ENCODE measurements around the gene GRID1. TPM values are rescaled to one million over a fixed set of nuclear protein-coding genes. Genes with fewer than 3 reads are reported as not detected.

GRID1 gene
- total RNA-seq, 2 donors from 2014 or later, result 0.27 to 0.85 TPM

GRCh38 chr10:85917601-85918000, 449.0 kb downstream of the GRID1 start:
- H3K27me3 ChIP-seq (replicated peaks; ENCODE audit: insufficient read depth), result no peaks in the 10 kb centered on the region
- H3K4me3 ChIP-seq, result no peak overlapping the region
- DNase-seq (ENCODE audit: low spot score), result no peak
- H3K27ac ChIP-seq, result no peak overlapping the region
- ATAC-seq (ENCODE audit: insufficient number of reproducible peaks, low FRiP score, low read depth), result no peak
- H3K9me3 ChIP-seq, result no peaks in the 10 kb centered on the region
- no peaks in the 10 kb centered on the region for H3K36me3 ChIP-seq
- TF ChIP-seq, protein P1, sequence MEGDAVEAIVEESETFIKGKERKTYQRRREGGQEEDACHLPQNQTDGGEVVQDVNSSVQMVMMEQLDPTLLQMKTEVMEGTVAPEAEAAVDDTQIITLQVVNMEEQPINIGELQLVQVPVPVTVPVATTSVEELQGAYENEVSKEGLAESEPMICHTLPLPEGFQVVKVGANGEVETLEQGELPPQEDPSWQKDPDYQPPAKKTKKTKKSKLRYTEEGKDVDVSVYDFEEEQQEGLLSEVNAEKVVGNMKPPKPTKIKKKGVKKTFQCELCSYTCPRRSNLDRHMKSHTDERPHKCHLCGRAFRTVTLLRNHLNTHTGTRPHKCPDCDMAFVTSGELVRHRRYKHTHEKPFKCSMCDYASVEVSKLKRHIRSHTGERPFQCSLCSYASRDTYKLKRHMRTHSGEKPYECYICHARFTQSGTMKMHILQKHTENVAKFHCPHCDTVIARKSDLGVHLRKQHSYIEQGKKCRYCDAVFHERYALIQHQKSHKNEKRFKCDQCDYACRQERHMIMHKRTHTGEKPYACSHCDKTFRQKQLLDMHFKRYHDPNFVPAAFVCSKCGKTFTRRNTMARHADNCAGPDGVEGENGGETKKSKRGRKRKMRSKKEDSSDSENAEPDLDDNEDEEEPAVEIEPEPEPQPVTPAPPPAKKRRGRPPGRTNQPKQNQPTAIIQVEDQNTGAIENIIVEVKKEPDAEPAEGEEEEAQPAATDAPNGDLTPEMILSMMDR (IDR thresholded peaks at IDR 0.05), result no peak
- peaks cover 0 to 18% of the 10 kb centered on the region in 2 donors for H3K4me1 ChIP-seq (ENCODE audit: control insufficient read depth in 1 of 2, low read depth in 2 of 2)

- peaks cover 0 to 14% of the 10 kb centered on the region in 2 donors for H3K4me1 ChIP-seq (ENCODE audit: control insufficient read depth in 1 of 2, low read depth in 2 of 2)
- H3K36me3 ChIP-seq, result no peaks in the 10 kb centered on the region
- H3K4me3 ChIP-seq, result no peak overlapping the region
- H3K27me3 ChIP-seq (replicated peaks; ENCODE audit: insufficient read depth), result no peaks in the 10 kb centered on the region
- TF ChIP-seq, protein P1 (IDR thresholded peaks at IDR 0.05), result no peak
- DNase-seq (ENCODE audit: low spot score) (no peak), ATAC-seq (ENCODE audit: insufficient number of reproducible peaks, low FRiP score, low read depth) (no peak)
- H3K27ac ChIP-seq, result no peak overlapping the region
- no peaks in the 10 kb centered on the region for H3K9me3 ChIP-seq
Observed at GRCh38 chr10:85916994-85917573, 449.5 kb downstream of the GRID1 start.

DNA sequence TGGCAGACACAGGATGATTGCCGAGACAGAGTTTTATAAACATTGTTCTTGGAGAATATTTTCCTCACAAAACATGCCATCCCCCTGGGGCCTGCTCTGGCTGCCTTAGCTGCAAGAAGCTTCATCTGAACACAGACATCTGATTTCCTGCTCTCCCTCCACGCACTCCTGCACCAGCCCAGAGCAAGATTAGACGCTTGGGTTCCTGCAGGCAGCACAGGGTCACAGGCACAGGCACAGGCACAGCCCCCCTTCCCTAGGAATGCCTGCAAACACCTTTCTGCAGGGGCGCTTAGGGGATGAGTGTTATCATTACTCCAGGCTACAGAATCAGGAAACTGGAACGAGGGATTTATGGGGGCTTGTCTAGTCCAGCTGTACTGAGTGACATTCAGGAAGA, 450.3 kb downstream of the GRID1 start:
- Histone ChIP-seq H3K36me3 (no peaks in the 10 kb centered on the region), H3K27me3 (replicated peaks; ENCODE audit: insufficient read depth) (no peaks in the 10 kb centered on the region), H3K27ac (no peak overlapping the region), H3K9me3 (no peaks in the 10 kb centered on the region), H3K4me1 (ENCODE audit: control insufficient read depth in 1 of 2, low read depth in 2 of 2) (peaks cover 0 to 14% of the 10 kb centered on the region in 2 donors), H3K4me3 (no peak overlapping the region)
- TF ChIP-seq, protein P1 (IDR thresholded peaks at IDR 0.05), result no peak
- DNase-seq (ENCODE audit: low spot score), result no peak
- no peak for ATAC-seq (ENCODE audit: insufficient number of reproducible peaks, low FRiP score, low read depth)

DNA sequence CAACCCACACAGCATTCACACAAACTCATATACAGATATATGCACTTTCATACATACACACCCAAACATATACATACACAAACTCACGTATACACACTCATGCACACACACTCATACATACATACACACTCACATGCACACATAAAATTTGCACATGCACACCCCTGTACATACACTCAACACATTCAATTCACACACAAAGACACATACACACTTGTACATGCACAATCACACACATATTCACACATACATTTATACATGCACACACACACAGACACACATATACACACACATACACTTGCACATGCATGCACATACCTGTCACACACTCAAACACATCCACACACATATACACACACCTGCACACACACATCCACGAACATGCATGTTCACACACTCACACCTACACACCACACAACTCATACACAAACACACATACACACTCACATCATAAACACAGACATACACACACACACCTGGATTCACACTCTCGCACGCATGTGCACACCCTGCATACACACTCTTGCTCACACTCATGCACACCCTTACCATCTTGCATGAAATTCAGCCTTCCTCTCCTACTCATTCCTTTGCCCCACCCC, 451.2 kb downstream of the GRID1 start:
- Histone ChIP-seq H3K27me3 (replicated peaks; ENCODE audit: insufficient read depth) (no peaks in the 10 kb centered on the region), H3K9me3 (no peaks in the 10 kb centered on the region), H3K4me3 (no peak overlapping the region), H3K27ac (no peak overlapping the region), H3K36me3 (no peaks in the 10 kb centered on the region), H3K4me1 (ENCODE audit: control insufficient read depth in 1 of 2, low read depth in 2 of 2) (peaks cover 0 to 14% of the 10 kb centered on the region in 2 donors)
- TF ChIP-seq, protein P1 (IDR thresholded peaks at IDR 0.05), result no peak
- DNase-seq (ENCODE audit: low spot score) (no peak), ATAC-seq (ENCODE audit: insufficient number of reproducible peaks, low FRiP score, low read depth) (no peak)

- ATAC-seq (ENCODE audit: insufficient number of reproducible peaks, low FRiP score, low read depth), result no peak
Observed at GRCh38 chr10:85914720-85915119, 451.9 kb downstream of the GRID1 start.

More at GRCh38 chr10:85914720-85915119, 451.9 kb downstream of the GRID1 start:
- Histone ChIP-seq H3K27me3 (replicated peaks; ENCODE audit: insufficient read depth) (no peaks in the 10 kb centered on the region), H3K27ac (no peak overlapping the region), H3K9me3 (no peaks in the 10 kb centered on the region), H3K4me3 (no peak overlapping the region), H3K36me3 (no peaks in the 10 kb centered on the region), H3K4me1 (ENCODE audit: control insufficient read depth in 1 of 2, low read depth in 2 of 2) (peaks cover 0 to 12% of the 10 kb centered on the region in 2 donors)
- TF ChIP-seq, protein P1 (IDR thresholded peaks at IDR 0.05), result no peak
- no peak for DNase-seq (ENCODE audit: low spot score)
